ENCODE data around the gene TUFT1. TPM values are rescaled to one million over a fixed set of nuclear protein-coding genes. Genes with fewer than 3 reads are reported as not detected.

The TUFT1 gene
- total and polyA plus RNA-seq, 2 of the 8 experiments (the other 6 are each of a cell fraction or from before 2014, with no cell fraction given), result 7.3 to 10.4 TPM

DNA sequence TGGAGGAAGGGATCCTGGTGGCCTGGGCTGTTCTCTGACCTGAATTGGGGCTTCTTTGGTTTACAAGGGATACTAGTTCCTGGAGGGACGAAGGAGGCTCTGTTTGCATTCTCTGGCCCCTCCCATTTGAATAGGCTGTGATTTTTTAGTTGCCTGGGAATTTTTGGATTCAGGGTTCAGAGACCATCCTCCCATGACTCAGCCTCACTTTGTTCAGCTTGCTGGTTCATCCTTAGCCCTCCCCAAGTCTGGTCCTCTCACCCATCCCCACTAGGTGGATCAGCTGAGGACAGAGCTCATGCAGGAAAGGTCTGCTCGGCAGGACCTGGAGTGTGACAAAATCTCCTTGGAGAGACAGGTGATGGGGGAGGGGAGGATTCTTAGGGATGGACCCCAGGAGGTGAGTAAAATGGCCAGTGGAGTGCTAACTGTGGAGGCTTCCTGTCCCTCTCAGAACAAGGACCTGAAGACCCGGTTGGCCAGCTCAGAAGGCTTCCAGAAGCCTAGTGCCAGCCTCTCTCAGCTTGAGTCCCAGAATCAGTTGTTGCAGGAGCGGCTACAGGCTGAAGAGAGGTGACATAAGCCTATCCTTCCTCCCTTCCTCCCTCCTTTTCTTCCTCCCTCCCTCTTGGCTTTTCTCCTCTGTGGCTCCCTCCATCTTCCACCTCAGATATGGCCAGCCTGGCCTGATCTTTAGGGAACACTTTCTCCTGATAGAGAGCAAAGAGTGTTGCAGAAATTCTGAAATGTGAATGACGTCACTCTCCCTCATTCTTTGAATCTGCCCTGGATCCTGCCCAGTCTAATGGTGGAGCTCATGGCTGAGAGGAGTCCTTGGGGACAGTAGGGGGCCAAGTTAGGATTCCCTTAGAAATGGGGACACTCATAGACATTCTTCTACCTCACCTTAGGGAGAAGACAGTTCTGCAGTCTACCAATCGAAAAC lies 4.5 kb upstream of the TUFT1 start (continued):
- TF ChIP-seq, protein P1, sequence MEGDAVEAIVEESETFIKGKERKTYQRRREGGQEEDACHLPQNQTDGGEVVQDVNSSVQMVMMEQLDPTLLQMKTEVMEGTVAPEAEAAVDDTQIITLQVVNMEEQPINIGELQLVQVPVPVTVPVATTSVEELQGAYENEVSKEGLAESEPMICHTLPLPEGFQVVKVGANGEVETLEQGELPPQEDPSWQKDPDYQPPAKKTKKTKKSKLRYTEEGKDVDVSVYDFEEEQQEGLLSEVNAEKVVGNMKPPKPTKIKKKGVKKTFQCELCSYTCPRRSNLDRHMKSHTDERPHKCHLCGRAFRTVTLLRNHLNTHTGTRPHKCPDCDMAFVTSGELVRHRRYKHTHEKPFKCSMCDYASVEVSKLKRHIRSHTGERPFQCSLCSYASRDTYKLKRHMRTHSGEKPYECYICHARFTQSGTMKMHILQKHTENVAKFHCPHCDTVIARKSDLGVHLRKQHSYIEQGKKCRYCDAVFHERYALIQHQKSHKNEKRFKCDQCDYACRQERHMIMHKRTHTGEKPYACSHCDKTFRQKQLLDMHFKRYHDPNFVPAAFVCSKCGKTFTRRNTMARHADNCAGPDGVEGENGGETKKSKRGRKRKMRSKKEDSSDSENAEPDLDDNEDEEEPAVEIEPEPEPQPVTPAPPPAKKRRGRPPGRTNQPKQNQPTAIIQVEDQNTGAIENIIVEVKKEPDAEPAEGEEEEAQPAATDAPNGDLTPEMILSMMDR (IDR thresholded peaks at IDR 0.05; ENCODE audit: control extremely low read depth in 1 of 3, insufficient read depth in 1 of 3, low read depth in 1 of 3, low read length in 3 of 3), result no peak
- no peak for TF ChIP-seq BACH1 (IDR thresholded peaks at IDR 0.05; ENCODE audit: low read length)
